Stimulated activated CD4-positive, alpha-beta T cell treated with anti-CD3 and anti-CD28 coated beads, Interleukin-4, amount 100 ng/mL, for 1 hour (primary cell): ENCODE measurements around the gene SERAC1.

Source experiments
- DNase-seq: peaks from one replicate; pipeline ENCODE4 v3.0.0-alpha.2; 2020

The SERAC1 gene

DNA sequence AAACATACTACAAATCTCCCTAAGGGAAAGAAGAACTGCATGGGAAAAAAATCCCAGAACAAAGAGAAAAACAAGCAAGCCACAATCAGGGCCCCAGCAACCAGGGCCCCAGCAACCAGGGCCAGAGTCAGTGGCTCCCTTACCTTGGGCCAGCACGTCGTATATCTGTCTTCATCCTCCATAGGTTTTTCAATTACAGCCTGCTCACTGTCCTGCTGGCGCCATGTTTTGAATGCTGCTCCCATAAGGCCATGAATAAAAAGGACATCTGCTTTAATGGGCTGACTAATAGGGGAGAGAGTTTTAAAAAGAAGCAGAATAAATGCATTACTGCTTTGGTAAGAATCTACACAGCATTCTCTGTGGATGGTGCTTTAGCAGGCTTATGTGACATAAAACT, 49.2 kb downstream of the SERAC1 start:
- DNase-seq = no peak

DNA sequence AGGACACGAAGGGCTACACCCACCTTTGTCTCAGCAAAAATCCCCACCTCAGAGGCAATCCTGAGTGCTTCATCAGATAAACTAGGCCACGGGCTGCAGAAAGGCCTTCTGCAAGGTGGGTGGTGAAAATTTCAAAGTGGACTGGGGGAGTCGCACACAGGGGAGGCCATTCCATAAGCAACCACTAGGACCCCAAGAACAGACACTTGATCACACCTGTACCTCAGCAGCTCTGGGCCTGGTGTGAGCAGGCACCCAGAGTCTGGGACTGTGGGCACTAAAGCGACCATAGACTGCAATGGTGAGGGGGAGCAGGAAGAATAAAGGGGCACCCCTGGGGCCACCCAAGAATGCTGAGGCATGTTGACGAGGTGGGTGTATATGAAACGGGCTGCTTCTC, 52.6 kb downstream of the SERAC1 start:
- DNase-seq = no peak

DNA sequence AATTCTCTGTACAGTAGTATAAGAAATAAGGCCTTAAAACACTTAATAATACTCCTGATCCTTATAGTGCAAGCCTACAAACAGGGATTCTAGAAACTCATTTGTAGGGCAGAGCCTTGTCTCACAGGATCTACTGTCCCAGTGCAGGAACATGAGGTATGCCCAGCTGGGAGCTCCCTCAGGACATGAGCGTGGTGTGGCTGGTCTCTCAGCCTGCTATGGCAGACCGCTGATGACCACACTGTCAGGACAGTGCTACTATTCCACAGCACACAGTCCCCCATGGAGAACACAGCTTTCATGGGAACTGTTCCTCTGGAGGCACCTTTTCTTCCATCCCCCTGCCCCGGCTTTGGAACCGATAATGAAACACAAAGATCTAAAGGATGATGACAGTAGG, 53.0 kb downstream of the SERAC1 start:
- no peak for DNase-seq

DNA sequence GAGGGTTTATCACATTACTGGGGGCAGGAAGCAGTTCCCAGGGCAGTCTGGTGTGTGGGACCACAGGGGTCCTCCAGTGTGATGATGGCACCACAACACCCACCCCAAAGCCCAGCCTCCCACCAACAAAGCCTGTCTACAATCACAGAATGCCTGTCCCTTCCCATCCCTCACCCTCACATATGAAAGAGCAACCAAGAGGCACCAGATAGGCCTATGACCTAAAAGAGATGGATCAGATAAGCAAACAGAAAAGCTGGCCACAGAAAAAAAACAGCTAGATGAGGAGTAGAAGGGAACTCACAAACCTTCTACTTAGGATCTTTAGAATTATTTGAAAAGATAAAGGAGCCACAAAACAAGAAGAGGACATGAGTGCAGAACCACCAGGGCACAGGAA, 54.3 kb downstream of the SERAC1 start:
- no peak for DNase-seq

DNA sequence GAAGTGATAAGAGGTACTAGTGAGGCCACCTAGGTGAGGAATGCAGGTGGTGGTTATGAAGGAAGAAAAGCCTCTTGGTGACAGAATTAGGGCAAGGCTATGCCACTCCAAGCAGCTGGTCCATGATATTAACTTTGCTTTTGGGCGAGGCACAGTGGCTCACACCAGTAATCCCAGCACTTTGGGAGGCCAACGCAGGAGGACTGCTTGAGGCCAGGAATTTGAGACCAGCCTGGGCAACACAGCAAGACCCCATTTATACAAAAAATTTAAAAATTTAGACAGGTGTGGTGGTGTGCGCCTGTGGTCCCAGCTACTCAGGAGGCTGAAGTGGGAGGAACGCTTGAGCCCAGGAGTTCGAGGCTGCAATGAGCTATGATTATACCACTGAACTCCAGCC, 56.1 kb downstream of the SERAC1 start:
- no peak for DNase-seq

DNA sequence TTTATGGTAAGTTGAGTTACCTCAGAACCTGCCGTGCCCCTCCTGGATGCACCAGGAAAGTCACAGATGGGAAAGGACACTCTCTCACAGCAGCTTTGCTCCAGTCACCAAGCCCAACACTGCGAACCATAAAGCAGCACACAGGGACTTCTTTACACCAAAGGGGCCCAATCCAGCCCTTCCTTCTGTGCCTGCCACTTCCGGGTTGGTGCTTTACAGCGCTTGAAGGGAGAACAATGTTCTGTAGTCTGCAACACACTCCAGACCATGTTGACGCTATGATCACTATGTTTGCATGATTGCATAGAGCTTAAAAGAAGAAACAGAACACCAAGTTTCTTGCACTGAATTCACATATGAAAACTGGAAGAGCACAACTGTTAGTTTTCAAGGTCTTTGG, 57.1 kb downstream of the SERAC1 start:
- no peak for DNase-seq

DNA sequence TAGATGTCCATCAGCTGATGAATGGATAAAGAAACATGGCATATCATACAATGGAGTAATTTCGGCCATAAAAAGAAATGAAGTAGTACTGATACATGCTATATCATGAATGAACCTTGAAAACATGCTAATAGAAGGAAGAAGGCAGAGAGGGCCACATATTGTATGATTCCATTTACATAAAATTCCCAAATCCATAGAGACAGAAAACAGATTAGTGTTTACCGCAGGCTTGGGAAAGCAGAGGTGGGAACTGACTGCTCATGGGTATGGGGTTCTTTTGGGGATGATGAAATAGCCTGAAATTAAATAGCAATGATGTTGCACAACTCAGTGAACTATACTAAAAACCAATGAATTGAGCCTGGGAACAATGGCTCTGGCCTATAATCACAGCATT, 58.3 kb downstream of the SERAC1 start:
- no peak for DNase-seq

DNA sequence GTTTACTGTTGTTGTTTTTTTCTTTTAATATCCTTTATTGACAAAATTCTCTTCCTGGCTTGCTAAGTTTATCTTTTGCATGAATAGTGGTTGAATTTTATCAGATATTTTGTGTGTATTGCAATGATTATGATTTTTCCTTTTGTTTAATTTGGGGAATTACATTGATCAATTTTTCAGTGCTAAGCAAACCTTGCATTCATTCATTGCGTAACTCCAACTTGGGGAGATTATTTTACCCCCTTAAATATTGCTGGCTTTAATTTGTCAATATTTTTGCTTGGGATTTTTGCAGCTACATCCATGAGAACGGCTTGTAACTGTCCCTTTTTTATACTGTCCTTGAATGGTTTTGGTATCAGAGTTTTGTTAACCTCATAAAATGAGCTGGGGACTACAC, 63.4 kb downstream of the SERAC1 start:
- DNase-seq = no peak

DNA sequence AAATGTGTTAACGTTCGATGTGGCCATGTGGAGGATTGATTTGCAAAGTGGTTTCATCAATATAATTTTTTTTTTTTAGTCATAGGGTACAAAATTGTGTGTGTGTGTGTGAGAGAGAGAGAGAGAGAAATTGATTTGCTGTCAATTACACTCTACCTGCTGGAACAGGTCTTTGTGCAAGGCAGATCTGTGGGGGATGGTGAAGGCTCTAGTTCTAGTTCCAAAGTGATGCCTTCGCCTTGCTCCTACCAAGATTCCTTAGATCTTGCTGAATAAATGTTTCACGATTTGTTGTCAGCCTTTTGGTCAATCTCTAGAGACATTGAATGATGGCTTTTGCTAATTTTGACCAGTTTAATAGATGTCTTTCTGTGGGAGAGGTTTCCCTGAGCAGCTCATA, 64.8 kb downstream of the SERAC1 start:
- DNase-seq = no peak

DNA sequence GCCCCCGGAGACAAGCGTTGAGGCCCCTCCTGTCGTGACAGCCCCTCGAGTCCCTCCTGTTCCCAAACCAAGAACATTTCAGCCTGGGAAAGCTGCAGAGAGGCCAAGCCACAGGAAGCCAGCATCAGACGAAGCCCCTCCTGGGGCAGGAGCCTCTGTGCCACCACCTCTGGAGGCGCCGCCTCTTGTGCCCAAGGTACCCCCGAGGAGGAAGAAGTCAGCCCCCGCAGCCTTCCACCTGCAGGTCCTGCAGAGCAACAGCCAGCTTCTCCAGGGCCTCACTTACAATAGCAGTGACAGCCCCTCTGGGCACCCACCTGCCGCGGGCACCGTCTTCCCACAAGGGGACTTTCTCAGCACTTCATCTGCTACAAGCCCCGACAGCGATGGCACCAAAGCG, 72.4 kb downstream of the SERAC1 start:
- no peak for DNase-seq

DNA sequence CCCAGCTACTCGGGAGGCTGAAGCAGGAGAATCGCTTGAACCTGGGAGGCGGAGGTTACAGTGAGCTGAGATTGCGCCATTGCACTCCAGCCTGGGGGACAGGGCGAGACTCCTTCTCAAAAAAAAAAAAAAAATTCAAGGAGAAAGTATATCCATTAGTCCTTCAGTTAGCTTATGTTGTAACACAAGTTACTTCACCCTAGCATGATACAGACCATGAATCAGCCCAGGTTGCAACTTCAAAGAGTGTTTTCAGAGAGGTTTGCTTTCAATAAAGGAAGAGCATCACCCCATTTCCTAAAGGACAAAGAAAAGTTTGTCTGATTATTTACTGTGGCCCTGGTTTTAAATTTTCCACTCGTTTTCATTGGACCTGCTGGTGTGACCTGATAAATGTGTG, 73.0 kb downstream of the SERAC1 start:
- no peak for DNase-seq

DNA sequence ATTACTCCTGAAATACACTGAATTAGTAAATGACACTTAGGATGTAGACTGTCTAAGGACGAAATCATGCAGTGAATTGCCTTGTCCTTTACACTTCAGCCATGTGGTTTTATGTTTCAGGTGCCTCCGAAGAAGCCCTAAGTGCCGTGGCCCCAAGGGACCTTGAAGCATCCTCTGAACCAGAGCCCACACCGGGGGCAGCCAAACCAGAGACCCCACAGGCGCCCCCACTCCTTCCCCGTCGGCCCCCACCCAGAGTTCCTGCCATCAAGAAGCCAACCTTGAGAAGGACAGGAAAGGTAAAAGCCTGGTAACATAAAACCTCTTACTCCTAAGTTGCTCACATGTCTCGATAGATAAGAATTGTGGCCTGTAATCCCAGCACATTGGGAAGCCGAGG, 75.3 kb downstream of the SERAC1 start:
- DNase-seq = no peak

DNA sequence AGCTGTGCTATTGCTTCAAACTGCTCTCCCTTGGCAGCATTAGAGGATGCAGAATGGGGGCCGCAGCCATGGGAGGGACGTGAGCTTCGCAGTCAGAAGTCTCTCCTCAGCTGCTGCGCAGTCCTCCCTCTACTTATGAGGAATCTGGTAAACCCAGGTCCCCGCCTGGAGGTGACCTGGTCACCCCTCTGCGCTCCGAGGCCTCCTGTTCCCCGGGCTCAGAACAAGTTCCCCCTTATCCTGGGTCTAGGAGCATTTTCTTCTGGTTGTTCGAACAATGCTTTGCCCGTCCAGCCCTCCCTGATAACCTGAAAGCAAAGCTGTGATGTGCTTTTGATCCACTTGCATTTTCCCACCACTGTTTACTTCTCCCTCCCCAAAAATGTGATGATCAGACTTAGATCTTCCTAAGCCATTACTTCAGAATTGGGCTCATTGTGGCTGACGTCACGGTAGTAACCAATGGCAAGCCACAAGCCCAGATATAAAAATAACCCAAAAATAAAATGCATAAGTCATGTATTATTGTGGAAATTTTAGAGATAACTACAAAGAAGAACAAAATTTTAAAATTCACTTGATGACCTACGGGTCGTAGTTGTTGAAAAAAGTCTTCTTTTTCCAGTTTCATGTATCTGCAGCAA, 80.7 kb downstream of the SERAC1 start:
- DNase-seq = no peak

DNA sequence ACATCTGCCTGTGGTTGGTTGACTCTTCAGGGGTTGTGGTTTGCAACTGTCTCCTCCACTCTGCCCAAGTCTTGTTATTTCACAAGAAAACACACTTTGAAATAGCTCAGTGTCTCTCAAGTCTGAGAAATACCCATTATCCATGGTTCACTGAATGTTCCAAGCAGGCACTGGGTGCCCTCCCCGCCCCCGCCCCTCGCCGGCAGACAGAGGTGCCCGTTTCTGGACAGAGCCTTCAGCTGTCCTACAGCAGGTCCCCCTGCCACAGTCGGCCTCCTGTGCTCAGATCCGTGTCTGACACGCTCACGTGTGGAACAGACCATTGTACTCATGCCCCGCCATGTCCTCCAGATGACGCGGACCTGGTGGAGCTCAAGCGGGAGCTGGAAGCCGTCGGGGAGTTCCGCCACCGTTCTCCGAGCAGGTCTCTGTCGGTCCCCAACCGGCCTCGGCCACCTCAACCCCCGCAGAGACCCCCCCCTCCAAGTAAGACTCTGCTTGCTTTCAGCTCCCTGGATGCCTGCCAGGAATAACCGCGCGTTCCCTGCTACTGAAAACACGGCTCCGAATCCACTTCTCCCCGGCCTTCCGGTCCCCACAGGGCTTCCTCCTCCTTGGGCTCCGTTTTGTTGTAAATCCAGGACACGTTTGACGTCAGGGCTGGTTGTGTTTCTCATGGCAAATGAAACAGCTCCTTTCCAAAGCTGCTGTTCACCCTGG, 81.4 kb downstream of the SERAC1 start:
- DNase-seq = no peak

DNA sequence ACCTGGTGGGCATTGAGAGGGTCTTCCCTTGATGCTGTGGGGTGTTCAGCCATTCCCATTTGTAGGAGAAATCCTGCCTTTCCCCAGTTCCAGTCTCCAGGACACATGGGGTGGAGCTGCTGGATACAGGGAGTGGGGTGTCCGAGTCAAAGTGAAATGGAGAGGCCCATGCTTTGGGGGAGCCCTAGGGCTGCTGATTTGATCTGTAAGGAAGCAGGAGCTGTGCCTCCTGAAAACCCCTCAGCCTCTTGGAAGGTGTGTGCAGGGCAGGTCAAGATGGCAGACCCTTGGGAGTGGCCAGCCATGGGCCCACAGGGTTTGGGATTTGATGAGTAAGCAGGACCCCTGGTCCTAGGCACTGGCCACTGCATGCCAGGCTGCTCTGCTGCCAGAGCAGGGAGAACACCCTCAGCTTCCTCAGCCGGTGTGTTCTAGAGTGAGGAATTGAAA, 82.0 kb downstream of the SERAC1 start:
- DNase-seq = no peak

DNA sequence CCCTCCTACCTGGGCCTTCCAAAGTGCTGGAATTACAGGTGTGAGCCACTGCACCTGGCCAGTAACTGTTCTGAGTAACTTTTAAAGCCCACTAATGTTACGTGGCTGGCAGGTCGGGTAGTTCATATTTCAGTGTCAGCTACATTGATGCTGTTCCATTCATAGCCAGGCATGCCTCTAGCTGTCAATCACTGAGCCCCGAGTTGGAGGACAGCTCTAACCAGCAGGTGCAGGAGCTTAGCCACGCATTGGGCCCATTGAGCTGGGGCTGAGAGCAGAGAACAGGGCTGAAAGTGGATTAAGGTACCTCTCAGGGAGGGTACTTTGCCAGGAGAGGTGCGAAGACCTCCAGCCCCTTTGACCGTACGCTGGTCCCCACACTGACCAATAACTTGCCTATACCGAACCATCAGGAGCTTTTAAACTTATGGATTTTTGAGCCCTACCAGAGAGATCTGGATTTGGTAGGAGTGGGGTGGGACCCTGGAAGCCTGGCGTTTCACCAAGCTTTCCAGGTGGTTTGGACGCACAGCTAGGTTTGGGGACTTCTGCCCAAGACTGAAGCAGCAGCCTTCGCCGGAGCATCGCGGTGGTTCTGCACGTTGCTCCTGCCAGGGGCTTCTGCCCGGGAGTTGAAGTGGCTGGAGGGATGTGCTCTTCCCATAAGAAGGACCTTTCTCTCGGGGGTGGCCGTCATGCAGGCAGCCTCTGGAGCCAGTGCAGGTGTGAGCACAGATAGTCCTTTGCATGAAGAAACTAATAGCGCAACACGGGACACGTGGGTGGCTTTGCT, 82.6 kb downstream of the SERAC1 start:
- DNase-seq = no peak

DNA sequence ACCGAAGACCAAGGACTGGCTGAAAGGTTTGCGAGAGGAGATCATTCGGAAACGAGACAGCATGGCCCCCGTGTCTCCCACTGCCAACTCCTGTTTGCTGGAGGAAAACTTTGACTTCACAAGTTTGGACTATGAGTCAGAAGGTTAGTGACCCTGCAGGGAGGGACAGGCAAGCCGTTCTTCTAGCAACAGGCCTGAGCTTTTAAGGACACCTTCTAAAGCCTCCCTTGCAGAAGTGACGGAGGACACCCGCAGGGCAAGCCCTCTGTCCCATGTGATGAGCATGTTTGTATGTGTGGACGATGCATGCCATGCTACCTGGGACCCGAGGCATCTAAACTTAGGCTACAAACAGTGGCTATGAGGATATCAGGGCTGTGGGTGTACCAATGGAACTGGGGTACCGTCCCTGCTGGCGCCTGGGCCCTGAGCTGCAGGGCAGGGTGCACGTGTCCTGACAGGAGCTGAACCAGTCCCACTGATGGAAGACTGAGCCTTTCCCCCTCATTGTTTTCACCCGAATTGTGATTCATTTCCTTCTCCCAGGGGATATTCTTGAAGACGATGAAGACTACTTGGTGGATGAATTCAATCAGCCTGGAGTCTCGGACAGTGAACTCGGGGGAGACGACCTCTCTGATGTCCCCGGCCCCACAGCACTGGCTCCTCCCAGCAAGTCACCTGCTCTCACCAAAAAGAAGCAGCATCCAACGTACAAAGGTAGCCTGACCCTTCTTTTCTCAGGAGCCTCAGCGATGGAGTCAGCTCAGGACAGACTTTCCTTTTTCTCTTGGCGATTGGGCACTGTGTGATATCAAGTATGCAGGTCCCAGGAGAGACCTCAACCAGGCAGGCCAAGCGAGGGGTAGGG, 84.4 kb downstream of the SERAC1 start:
- no peak for DNase-seq

DNA sequence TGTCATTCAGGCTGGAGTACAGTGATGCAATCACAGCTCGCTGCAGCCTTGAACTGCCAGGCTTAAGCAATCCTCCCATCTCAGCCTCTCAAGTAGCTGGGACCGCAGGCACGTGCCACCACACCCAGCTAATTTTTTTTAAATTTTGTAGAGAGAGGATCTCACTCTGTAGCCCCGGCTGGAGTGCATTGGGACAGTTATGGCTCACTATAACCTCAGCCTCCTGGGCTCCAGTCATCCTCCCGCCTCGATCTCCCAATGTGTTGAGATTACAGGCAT, 86.5 kb downstream of the SERAC1 start:
- no peak for DNase-seq

DNA sequence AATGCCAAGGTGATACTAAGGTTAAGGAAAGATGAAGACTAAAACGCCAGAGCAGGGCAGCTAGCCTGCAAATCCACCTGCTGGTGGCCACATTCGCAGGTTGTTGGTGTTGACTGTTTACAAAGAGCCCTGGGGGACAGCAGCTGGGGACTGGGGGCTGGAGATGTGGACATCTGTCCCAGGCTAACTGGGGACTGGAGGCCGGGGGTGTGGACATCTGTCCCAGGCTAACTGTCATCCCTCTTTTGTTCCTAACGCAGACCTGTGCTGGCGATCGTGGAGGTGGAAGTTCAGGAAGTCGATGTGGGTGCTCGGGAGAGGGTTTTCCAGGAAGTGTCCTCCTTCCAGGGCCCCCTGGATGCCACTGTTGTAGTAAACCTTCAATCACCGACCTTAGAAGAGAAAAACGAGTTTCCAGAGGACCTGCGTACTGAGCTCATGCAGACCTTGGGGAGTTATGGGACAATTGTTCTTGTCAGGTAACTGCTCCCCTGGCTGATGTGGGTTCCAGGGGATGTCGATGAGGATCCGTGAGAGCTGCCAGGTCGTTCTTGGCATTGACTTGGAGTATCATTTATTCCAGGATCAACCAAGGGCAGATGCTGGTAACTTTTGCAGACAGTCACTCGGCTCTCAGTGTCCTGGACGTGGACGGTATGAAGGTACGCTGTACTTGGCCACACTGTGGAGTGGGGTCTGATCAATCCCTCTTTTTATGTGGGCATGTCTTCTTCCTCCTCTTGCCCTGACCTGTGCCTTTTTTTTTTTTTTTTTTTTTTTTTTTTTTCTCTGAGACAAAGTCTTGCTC, 87.0 kb downstream of the SERAC1 start:
- DNase-seq = no peak

DNA sequence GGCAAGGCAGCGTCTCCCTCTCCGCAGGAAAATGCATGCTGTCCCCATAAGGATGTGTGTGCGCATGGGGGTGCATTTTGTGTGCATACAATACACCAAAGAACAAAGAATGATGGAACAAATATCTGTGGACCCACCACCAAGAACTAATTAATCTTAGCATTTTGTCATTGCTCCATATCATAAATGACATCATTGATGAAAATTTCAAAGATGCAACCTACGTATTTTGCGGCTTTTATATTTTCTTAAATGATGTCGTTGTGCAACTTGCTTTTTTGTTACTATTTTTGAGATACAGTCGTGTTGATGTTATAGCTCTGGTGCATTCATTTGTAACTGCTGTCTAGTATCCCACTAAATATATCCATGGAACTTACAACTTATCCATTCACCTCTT, 89.7 kb downstream of the SERAC1 start:
- no peak for DNase-seq

DNA sequence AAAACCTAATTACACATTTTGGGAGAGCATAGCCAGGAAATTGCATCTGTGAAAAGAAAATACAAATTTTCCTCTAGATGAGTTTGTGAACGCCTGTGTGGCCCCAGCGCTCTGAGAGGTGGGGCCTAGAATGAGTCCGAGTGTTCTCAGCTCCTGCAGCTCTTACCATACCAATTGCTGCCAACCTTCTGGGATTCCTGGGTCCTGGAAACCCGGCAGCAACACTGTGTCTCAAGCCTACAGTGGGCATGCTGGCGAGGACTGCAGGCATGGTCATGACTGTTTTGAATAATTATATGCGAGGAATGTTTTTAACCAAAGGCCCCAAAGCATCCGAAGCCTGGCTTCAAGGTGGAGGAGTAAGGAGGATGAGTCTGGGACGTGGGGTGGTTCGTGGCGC, 90.4 kb downstream of the SERAC1 start:
- DNase-seq = no peak

DNA sequence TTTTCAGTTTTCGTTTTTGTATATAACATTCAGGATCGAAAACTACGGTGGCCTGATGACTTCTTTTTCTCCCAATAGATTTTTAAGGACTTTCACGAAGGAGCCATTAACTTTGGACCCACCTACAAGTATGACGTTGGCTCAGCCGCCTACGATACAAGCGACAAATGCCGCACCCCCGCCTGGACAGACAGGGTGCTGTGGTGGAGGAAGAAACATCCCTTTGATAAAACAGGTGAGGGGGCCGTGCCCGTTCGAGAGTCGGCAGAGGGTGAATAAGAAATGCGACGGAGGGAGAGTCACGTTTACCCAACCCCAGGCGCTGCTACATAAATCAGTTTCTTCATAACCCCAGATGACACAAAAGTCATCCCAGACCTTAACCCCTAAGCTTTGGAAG, 91.5 kb downstream of the SERAC1 start:
- no peak for DNase-seq

DNA sequence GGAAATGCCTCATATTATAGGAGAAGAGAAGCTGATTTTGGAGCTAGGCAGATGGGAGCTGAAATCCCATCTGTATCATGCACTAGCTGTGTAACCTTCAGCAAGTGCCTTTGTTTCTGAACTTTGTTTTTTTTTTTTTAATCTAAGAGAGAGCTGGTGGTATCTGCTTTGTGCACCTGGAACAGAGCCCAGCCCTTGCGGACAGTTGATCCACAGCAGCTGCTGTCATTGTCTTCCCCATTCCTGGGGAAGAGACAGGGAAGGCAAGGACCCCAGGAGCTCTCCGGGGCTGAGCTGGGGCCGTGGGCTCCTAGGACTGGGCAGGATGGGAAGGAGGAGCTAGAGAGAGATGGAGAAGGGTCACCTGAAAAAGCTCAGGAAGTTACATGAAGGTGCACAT, 94.3 kb downstream of the SERAC1 start:
- no peak for DNase-seq
